Dedifferentiated amniotic fluid mesenchymal stem cell (primary cell): ENCODE results near the gene ZIC1.

ENCODE experiments used
- DNase-seq: peaks from one replicate; pipeline ENCODE4 v3.0.0-alpha.2; 2016; ENCODE audit errors: extremely low spot score

ZIC1 gene

GRCh38 chr3:147409143-147410115 lies at the start of gene ZIC1:
TSS of gene ZIC1 (plus strand) at chr3:147409365. CDS start at chr3:147410113, 748 bp downstream.
- no peak for DNase-seq

- no peak for DNase-seq
These were observed 49.1 kb upstream of the ZIC1 start for GRCh38 chr3:147360051-147360439.

GRCh38 chr3:147360646-147361453 lies 48.3 kb upstream of the ZIC1 start:
- DNase-seq: no peak

- DNase-seq: no peak
These were observed 47.4 kb upstream of the ZIC1 start for GRCh38 chr3:147361454-147362420.

- no peak for DNase-seq
These were observed 44.4 kb upstream of the ZIC1 start for GRCh38 chr3:147364771-147365170.

GRCh38 chr3:147365196-147366115 lies 43.7 kb upstream of the ZIC1 start:
- no peak for DNase-seq

- DNase-seq: no peak
These were observed 41.5 kb upstream of the ZIC1 start for GRCh38 chr3:147367676-147368075.

- DNase-seq: no peak
These were observed 41.0 kb upstream of the ZIC1 start for GRCh38 chr3:147368151-147368550.

- DNase-seq: no peak
These were observed 40.5 kb upstream of the ZIC1 start for GRCh38 chr3:147368561-147369221.

GRCh38 chr3:147369231-147369630 lies 39.9 kb upstream of the ZIC1 start:
- DNase-seq: no peak

GRCh38 chr3:147369661-147370123 lies 39.5 kb upstream of the ZIC1 start:
- no peak for DNase-seq

- DNase-seq: no peak
These were observed 38.8 kb upstream of the ZIC1 start for GRCh38 chr3:147370349-147370748.

- no peak for DNase-seq
These were observed 38.0 kb upstream of the ZIC1 start for GRCh38 chr3:147371140-147371539.

- no peak for DNase-seq
These were observed 37.3 kb upstream of the ZIC1 start for GRCh38 chr3:147371771-147372340.

- no peak for DNase-seq
These were observed 36.6 kb upstream of the ZIC1 start for GRCh38 chr3:147372525-147373027.

GRCh38 chr3:147373301-147373700 lies 35.9 kb upstream of the ZIC1 start:
- DNase-seq: no peak

- DNase-seq: no peak
These were observed 31.5 kb upstream of the ZIC1 start for GRCh38 chr3:147377412-147378367.

- no peak for DNase-seq
These were observed 29.5 kb upstream of the ZIC1 start for GRCh38 chr3:147379651-147380050.
